NK-92 (cell line): ENCODE results near the gene CLCF1.
A peak's percentile ranks its signal among the peaks of the same experiment; 100 is the strongest.
"Not testable (repeated sequence)": the region's sequence is repeated elsewhere in the genome, so short reads cannot be mapped to it uniquely, and the experiment has no call there.

ENCODE experiments used
- DNase-seq: peaks from one replicate; lab custom pipeline; 2025; ENCODE audit not compliant: unreplicated experiment; lab: John Stamatoyannopoulos, UW

Gene CLCF1

DNA sequence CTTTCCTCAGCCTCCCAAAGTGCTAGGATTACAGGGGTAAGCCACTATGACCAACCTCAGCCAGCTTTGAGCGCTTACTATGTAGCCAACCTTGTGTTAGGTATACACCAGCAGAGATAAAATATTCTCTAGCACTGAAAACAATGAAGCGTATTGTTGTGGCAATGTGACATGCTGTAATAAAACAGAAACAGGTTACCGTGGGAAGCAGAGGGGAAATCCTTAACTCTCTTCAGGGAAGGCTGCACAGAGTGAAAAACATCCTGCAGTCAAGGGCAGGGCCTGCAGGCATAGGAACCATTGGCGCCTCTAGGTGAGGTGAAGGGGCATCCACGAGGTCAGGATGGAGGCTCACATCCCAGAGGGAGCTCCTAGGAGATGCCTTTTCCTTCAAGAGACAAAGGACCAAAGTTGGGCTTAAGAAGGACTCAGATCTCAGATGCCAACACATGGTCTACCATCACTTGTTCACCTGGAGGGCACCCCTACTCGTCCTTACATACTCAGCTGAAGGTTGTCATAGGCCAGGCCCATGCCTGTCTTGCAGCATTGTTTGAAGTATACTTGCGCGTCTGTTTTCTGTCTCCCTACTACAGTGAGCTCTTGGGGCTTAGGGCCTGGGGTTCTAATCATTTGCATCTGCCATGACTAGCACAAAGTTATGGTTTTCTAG is 28.0 kb downstream of the CLCF1 start:
- DNase-seq: no peak

DNA sequence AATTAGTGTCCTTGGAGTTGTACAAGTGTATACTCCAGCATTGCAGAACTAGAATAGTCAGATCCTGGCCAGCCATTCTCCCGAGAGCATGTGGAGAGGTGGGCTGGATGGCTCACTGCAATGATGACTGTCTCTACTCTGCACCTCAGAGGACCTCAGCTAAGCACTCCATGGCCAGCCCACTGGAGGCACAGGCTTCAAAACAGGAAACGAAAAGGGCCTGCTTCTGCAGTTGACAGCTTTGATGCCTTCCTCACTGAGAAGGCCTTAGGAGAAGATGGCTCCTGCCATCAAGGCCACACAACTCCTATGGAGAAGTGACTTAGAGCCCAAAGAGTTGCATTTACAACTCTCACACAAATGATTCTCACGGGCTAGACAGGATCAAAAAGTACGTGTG is 29.1 kb downstream of the CLCF1 start:
- no peak for DNase-seq

DNA sequence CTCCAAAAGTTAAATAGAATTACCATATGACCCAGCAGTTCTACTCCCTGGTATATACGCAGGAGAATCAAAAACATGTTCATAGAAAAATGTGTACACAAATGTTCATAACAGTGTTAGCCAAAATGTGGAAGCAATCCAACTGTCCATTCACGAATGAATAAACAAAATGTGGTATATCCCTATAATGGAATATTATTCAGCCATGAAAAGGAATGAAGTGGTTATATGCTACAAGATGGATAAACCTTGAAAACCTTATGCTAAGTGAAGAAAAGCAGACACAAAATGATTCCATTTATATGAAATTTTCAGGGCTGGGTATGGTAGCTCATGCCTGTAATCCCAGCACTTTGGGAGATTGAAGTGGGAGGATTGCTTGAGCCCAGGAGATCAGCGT is 36.1 kb downstream of the CLCF1 start:
- no peak for DNase-seq

DNA sequence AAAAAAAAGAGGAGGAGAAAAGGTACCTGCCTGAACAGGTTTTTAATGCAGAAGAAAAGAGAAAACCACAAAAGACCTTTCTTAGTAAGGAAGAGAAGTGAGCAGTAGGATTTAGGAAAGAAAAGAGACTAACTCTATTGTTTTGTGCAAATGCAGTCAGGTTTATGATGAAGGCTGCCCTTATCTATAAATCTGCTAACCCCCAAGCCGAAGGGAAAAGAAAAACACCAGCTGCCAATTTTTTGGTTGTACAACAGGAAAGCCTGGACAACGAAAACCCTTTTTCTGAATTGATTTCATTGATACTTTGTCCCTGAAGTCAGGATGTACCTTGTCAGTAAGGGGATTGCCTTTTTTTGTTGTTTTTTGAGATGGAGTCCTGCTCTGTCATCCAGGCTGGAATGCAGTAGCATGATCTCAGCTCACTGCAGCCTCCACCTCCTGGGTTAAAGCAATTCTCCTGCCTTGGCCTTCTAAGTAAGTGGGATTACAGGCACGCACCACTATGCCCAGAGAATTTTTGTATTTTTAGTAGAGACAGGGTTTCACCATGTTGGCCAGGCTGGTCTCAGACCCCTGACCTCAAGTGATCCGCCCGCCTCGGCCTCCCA is 41.2 kb downstream of the CLCF1 start:
- DNase-seq: no peak

DNA sequence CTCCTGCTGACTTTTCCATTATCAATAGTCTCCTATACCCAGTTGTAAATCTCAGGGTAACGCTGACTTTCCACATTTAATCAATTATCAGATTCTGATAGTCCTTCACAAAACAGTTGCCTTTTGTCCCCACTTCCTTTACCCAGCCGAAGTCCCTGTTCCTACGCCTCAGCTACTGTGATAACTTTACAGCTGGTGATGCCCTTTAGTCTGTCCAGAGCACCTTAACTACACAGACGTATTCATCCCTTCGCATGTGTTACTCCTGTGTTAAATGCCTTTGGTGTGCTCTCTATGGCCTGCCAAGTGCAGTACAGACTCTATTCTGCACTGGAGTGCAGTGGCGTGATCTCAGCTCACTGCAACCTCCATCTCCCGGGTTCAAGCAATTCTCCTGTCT is 49.9 kb downstream of the CLCF1 start:
- DNase-seq: no peak

DNA sequence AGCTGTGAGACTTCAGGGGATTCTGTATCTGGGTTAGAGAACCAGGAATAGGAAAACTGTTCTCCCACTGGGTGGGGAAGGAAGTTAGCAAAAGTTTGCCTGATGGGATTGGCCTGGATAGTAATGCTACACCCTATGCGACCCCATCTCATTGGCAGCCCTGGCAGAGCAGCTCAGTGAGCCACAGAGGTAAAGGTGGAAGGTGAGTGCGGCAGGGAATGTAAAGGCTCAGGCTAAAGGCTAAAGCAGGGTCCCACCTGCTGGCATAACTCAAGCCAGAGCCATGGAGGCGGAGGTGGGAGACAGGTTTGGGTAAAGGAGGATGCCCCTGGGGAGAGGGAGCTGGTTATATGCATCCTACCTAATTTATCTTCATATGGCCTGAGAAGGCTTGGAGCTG is 51.3 kb downstream of the CLCF1 start:
- no peak for DNase-seq

DNA sequence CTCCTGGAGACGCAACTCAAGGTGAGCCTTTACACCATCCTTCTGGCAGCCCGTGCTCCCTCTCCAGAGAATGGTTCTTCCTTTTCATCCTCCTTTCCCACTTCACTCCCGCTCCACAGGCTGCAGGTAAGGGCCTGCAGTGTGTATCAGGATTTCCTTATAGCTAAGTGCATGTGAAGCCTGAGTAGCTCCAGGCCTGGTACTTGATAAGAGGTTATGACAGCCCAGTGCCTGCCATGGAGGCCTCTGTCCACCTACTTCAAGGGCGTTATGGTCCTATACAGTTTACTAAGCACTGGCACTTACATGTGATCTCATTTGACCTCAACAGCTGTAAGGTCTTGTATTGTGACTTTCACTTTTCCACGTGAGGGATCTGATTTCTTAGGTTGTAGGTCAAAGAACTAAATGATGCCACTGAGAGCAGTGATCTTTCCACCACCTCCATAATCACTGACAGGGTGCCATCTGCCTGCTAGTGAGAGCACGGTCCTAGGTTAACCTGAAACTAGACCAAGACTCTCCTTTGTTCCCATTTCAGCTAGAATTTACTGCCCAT is 52.0 kb downstream of the CLCF1 start:
- DNase-seq: no peak

DNA sequence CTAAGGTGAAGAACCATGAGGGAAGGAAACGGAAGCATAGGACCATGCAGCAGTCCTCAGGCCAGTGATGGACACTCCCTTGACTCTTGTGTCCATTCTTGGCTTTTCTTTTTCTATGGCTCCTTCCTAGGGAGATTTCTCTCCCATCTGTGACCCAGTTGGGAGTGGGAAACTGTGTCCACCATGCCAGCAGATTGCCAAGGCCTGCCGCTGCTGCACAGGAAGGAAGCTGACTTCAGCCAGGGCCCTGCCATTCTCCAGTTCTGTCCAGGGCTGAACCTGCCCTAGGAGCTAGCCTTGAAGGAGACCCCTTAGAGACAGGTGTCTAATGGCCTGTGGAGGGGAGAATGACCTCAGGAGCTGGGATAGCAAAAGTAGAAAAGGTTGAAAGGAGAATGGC is 52.7 kb downstream of the CLCF1 start:
- no peak for DNase-seq

DNA sequence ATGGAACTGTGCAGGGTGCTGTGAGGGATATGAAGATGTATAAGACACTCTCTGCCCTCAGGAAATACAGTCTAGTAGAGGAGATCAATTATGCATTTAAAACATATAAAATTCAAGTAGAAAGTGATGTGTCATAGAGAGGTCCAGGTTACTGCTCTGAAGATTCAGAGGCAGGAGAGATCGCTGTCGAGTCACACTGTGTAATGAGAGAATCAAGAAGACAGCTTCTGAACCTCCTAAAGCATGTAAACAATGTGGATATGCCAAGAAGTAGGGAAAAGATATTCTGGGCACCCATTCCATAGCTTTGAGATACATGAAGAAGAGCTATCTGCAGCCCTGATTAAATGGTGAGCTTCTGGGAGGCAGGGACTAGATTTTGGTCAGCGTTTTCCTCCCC is 53.4 kb downstream of the CLCF1 start:
- DNase-seq: no peak

DNA sequence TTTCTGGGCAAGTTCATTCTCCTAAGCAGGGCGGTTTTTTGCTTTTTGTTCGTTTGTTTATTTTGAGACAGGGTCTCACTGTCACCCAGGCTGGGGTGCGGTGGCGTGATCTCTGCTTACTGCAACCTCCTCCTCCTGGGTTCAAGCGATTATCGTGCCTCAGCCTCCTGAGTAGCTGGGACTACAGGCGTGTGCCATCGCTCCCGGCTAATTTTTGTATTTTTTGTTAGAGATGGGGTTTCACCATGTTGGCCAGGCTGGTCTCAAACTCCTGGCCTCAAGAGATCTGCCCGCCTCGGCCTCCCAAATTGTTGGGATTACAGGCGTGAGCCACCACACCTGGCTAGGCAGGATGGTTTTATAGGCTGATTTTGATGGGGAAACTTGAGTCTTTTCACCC is 54.5 kb downstream of the CLCF1 start:
- DNase-seq: not testable (repeated sequence)

DNA sequence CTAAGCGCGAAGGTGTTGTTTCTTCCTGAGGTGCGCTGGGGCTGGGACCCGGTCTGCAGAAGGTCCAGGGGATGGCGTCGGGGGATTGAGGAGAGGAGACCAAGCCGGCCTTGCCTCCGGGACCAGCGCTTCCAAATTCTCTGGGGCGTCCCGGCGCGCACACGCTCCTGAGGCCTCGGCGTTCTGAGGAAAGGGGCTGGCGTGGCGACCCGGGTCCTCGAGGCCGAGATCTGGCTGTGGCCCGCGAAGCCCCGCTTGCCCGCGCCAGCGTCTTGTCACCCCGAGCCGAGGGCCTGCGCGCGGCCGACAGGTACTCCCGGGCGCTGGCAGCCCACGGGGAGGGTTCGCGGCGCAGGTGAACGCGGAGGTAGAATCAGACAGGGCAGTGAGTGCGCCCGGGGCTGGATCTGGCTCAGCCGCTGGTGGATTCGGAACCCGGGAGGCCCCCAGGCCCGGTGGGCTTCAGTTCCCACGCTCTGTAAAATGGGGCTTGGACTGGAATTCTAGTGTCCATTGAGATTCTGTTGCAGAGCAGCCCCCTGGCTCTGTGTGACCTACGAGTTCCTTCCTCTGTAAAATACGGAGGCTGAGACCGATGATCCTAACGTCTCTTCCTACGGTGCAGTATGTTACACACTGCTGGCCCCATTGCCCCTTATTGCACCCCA is 55.4 kb downstream of the CLCF1 start:
- no peak for DNase-seq

DNA sequence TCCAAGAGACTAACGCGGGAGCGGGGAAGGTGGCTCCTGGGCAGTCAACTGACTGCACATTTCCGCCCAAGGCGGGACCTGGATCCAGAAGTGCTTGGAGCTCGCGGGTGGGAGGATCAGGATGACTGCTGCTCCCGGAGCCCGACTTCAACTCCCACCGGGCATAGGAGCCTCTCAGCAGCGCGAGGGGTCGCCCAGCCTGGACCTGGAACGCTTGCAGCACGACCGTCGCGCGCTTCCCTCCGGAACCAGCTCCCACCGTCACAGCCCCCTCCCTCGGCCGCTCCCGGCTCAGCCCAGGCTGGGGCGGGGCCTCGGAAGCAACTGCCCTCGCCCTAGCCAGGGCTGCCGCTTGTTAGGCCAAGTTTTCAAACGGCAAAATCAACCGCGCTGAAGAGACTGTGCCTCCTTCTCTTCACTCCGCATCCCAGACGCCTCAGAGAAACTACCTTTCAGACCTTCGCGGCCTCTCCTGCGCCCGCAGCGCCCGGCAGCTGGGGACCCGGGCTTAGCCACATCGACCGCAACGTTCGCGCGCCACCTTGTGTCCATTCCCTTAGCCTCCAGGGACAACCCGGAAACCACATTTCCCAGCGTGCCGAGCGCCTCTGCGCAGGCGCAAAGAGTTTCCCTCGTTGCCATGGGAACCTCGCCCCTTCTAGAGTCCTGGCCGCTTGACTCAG is 56.1 kb downstream of the CLCF1 start:
- peak; percentile 88 for DNase-seq

DNA sequence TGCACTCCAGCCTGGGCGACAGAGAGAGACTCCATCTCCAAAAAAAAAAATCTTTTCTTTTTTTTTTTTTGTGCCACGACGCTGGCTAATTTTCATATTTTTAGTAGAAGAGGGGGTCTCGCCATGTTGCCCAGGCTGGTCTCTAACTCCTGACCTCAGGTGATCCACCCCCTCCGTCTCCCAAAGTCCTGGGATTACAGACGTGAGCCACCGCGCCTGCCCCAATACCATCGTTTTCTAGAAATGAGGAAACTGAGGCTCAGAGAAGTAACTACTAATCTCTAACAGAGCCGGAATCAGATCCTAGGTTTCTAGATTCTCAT is 56.6 kb downstream of the CLCF1 start:
- no peak for DNase-seq

DNA sequence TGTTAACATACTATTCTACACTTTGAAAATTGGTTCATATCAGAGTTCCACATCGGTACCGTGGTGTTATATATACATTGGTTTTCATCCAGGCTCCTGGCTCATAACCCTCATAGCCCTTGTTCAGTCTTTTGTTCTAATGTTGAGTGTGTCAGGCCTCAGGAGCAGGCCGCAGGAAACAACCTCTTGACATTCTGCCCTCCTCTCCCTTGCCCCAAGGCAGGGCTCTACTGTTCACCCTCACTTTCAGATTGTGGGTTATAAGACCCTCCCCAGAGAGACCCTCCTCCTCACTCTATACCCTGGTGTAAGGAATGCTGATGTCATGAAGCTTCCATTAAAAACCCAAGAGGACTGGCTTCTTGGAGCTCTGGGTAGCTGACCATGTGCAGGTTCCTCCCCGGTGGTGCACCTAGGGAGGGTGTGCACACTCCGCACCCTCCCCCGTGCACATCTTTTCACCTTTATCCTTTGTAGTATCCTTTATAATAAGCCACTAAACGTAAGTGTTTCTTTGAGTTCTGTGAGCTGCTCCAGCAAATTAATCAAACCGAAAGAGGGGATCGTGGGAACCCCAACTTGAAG is 58.0 kb downstream of the CLCF1 start:
- no peak for DNase-seq

DNA sequence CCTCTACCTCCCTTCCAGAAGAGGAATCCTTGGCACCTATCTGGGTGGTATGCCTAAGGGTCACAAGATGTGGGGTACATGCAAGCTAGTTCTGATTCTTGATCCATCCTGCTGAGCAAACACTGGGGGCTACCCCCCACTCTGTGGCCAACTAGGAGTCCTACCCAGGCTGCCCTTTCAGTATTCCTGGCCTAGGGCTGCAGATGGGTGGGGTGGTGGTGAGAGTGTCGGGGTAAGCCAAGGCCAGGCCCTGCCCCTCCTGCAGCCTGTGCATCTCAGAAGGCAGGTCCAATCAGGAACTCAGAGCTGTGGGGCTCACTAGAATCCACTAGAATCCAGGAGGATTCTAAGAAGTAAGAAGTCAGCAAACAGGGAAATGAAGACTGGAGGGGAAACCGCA is 59.2 kb downstream of the CLCF1 start:
- DNase-seq: no peak
